ENCODE results near the gene TPRN.

DNA sequence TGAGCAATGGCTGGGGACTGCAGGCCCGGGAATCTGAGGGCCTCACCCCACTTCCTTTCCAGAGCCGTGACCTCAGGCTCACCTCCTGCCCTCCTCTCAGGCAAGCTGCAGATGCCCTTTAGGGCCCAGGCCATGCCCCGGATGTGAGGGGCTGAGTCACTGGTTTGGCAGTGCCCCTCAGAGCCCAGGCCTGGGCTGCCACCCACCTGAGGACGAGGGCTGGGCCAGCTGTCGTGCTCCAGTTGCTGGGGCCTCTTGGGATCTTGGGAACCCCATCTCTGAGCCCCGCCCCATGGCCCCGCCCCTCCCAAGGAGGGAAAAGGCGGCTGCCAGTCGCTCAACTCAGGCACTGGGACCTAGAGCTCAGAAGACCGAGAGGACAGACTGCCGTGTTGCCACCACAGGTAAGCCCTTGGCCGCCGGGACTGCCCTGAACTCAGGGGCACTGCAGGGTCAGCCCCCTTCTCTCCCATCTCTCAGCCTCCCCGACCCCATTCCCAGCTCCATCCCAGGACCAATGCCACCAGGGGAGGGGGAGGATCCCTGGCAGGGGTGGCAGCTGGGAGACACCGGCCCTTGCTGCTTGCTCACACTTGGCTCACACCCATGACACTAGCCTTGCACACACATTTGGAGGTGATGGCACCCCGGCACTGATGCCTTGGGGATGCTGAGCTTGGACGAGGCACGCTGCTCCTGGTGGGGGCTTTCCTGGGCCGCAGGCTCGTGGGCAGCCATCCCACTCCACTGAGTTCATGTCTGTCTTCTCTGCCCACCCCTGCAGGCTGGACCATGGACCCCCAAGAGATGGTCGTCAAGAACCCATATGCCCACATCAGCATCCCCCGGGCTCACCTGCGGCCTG lies 24.5 kb upstream of the TPRN start, which contains the start of gene CYSRT1:
- TF ChIP-seq CTCF (IDR thresholded peaks at IDR 0.05): no peak
- TF ChIP-seq POLR2A (IDR thresholded peaks at IDR 0.05): no peak
